Fibroblast of pulmonary artery (primary cell): ENCODE measurements around the gene LRRC26.

ENCODE experiments used
- DNase-seq: peaks from one replicate; pipeline ENCODE4 v3.0.0-alpha.2; 2010; ENCODE audit warnings: low read depth
- H3K4me3 ChIP-seq: replicated peaks from 2 replicates; pipeline ENCODE4 v1.5.1; 2011; ENCODE audit warnings: low read depth, mild to moderate bottlenecking, control low read depth, low read length, moderate library complexity
- CTCF ChIP-seq: IDR thresholded peaks from 2 replicates; pipeline ENCODE4 v1.5.1; 2011; ENCODE audit warnings: mild to moderate bottlenecking, control low read depth, low read length, inconsistent platforms; ENCODE audit errors: missing control alignments

Gene LRRC26

DNA sequence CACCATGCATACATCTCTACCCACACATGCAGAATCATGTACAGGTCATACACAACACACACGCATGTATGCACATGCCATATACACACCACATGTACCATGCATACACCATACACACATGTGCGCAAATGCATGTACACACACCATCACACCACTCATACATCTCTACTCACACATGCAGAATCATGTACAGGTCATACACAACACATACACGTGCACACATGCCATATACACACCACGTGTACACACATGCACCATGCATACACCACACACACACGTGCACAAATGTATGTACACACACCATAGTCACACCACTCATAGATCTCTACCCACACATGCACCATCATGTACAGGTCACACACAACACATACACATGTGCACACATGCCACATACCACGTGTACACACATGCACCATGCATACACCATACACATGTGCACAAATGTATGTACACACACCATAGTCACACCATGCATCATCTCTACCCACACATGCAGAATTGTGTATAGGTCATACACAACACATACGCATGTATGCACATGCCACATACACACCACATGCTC, 16.9 kb downstream of the LRRC26 start:
- TF ChIP-seq CTCF = no peak
- DNase-seq = no peak
- H3K4me3 ChIP-seq = no peak overlapping the region

DNA sequence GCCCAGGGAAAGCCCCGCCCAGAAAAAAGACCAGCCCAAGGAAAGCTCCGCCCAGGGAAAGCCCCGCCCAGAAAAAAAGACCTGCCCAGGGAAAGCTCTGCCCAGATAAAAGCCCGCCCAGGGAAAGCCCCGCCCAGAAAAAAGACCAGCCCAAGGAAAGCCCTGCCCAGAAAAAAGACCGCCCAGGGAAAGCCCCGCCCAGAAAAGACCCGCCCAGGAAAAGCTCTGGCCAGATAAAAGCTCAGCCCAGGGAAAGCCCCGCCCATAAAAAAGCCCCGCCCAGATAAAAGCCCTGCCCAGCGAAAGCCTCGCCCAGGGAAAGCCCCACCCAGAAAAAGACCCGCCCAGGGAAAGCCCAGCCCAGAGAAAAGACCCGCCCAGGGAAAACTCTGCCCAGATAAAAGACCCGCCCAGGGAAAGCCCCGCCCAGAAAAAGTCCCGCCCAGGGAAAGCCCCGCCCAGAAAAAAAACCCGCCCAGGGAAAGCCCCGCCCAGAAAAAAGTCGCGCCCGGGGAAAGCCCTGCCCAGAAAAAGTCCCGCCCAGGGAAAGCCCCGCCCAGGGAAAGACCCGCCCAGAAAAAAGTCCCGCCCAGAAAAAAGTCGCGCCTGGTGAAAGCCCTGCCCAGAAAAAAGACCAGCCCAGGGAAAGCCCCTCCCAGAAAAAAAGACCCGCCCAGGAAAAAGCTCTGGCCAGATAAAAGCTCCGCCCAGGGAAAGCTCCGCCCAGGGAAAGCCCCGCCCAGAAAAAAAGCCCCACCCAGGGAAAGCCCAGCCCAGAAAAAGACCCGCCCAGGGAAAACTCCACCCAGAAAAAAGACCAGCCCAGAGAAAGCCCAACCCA, 19.0 kb downstream of the LRRC26 start:
- peak; percentile 29 for DNase-seq
- TF ChIP-seq CTCF = no peak
- no peak overlapping the region for H3K4me3 ChIP-seq

- H3K4me3 ChIP-seq = no peak overlapping the region
- no peak for DNase-seq
- TF ChIP-seq CTCF = no peak
These were observed 19.8 kb downstream of the LRRC26 start for GRCh38 chr9:137149942-137150616.

GRCh38 chr9:137149363-137149762, 20.5 kb downstream of the LRRC26 start:
- no peak for TF ChIP-seq CTCF
- no peak for DNase-seq
- no peak overlapping the region for H3K4me3 ChIP-seq

DNA sequence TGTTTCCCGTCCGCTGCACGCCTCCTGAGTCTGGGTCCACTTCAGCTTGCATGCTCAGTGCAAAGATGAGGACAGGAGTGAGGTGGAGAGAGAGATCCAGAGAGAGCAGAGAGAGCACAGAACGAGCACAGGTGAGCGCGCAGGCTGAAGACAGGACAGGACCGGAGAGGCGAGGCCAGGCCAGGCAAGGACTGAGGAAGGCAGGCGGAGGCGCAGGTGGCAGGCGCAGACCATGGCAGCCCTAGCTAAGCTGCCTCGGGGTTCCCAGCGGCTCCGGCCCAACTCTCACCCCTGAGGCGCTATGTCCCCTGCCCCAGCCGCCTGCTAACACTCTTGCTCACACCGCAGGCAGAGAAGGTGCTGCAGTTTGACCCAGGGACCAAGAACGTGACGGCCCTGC, 21.2 kb downstream of the LRRC26 start:
- DNase-seq = no peak
- TF ChIP-seq CTCF = no peak
- no peak overlapping the region for H3K4me3 ChIP-seq

- H3K4me3 ChIP-seq = no peak overlapping the region
- TF ChIP-seq CTCF = no peak
- no peak for DNase-seq
These were observed 21.6 kb downstream of the LRRC26 start for GRCh38 chr9:137148242-137148641.
